ENCODE data around the gene FAM9A.

FAM9A gene

DNA sequence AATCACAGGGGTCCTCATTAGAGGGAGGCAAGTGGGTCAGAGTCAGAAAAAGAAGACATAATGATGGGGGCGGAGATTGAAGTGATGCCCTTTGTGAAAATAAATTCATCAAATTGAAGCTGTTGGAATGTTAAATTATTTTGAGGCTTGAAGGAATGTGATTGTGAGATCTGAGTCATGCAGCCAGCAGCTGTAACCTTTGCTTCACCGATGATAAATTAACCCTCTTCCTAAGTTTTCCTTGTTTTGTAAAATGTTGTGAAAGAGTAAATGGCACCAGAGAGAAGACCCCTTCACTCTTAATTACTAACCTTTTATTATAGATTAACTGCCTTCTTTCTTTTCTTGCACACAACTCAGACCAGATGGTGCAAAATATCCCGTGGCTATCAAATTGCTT is 47.7 kb upstream of the FAM9A start:
- Histone ChIP-seq H2AFZ (ENCODE audit: low read depth, low read length) (no peak overlapping the region), H3K79me2 (ENCODE audit: low read length) (no peaks in the 10 kb centered on the region), H3K27me3 (ENCODE audit: low read depth, low read length) (no peaks in the 10 kb centered on the region), H4K20me1 (ENCODE audit: insufficient read depth, low read length) (no peaks in the 10 kb centered on the region), H3K4me2 (ENCODE audit: low read length) (no peak overlapping the region), H3K9me3 (ENCODE audit: insufficient read depth, low read length) (no peaks in the 10 kb centered on the region), H3K36me3 (replicated peaks; ENCODE audit: low read depth, low read length) (no peaks in the 10 kb centered on the region), H3K4me1 (ENCODE audit: low read length) (no peaks in the 10 kb centered on the region), H3K4me3 (ENCODE audit: low read length) (no peak overlapping the region), H3K27ac (ENCODE audit: low read length) (no peak overlapping the region), H3K9ac (ENCODE audit: low read length) (no peak overlapping the region)
- no peak for TF ChIP-seq EZH2phosphoT487 (IDR thresholded peaks at IDR 0.05; ENCODE audit: low read depth)
- TF ChIP-seq, protein P1, sequence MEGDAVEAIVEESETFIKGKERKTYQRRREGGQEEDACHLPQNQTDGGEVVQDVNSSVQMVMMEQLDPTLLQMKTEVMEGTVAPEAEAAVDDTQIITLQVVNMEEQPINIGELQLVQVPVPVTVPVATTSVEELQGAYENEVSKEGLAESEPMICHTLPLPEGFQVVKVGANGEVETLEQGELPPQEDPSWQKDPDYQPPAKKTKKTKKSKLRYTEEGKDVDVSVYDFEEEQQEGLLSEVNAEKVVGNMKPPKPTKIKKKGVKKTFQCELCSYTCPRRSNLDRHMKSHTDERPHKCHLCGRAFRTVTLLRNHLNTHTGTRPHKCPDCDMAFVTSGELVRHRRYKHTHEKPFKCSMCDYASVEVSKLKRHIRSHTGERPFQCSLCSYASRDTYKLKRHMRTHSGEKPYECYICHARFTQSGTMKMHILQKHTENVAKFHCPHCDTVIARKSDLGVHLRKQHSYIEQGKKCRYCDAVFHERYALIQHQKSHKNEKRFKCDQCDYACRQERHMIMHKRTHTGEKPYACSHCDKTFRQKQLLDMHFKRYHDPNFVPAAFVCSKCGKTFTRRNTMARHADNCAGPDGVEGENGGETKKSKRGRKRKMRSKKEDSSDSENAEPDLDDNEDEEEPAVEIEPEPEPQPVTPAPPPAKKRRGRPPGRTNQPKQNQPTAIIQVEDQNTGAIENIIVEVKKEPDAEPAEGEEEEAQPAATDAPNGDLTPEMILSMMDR (IDR thresholded peaks at IDR 0.05; ENCODE audit: low read depth, low read length), result no peak

DNA sequence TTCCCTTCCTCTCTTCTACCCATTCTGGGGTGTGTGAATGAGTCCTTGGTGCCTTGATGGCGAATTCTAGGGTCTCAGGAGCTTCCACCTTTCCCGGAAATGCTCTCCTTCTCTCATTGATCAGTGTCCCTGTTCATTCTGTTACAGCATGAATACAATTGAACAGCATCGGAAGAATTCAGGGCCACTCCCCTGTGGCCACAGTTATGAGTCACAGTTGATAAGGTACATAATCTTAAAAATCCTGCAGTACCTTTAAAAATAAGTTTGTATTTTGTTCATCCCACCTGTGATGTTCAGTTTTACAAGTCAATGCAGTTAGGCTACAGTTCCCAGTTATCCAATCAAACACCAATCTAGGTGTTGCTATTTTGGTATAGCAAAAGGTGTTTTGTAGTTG is 47.3 kb upstream of the FAM9A start:
- Histone ChIP-seq H3K4me3 (ENCODE audit: low read length) (no peak overlapping the region), H3K36me3 (replicated peaks; ENCODE audit: low read depth, low read length) (no peaks in the 10 kb centered on the region), H3K27ac (ENCODE audit: low read length) (no peak overlapping the region), H3K9me3 (ENCODE audit: insufficient read depth, low read length) (no peaks in the 10 kb centered on the region), H2AFZ (ENCODE audit: low read depth, low read length) (no peak overlapping the region), H3K9ac (ENCODE audit: low read length) (no peak overlapping the region), H3K79me2 (ENCODE audit: low read length) (no peaks in the 10 kb centered on the region), H4K20me1 (ENCODE audit: insufficient read depth, low read length) (no peaks in the 10 kb centered on the region), H3K27me3 (ENCODE audit: low read depth, low read length) (no peaks in the 10 kb centered on the region), H3K4me2 (ENCODE audit: low read length) (no peak overlapping the region), H3K4me1 (ENCODE audit: low read length) (no peaks in the 10 kb centered on the region)
- TF ChIP-seq, protein P1 (IDR thresholded peaks at IDR 0.05; ENCODE audit: low read depth, low read length), result no peak
- TF ChIP-seq EZH2phosphoT487 (IDR thresholded peaks at IDR 0.05; ENCODE audit: low read depth), result no peak

DNA sequence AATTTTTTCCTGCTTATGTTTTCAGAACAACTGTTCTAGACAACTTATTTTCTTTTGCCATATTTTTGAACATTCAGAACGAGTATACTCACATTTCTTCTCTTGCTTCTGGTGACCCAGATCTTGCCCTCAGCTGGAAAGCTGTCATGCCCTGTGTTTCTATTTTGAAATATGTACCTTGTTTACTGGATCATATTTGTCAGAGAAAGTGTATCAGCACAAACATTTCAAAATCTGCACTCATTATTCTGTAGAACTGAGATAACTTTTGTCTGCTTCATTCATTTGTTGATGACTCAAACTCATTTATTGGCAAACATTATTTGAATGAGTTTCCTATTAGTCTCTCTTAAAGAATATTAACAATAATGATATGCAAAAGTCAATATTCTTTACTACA is 46.2 kb upstream of the FAM9A start:
- Histone ChIP-seq H3K27ac (ENCODE audit: low read length) (no peak overlapping the region), H3K4me1 (ENCODE audit: low read length) (no peaks in the 10 kb centered on the region), H3K36me3 (replicated peaks; ENCODE audit: low read depth, low read length) (no peaks in the 10 kb centered on the region), H3K9me3 (ENCODE audit: insufficient read depth, low read length) (no peaks in the 10 kb centered on the region), H3K4me3 (ENCODE audit: low read length) (no peak overlapping the region), H3K27me3 (ENCODE audit: low read depth, low read length) (no peaks in the 10 kb centered on the region), H2AFZ (ENCODE audit: low read depth, low read length) (no peak overlapping the region), H3K4me2 (ENCODE audit: low read length) (no peak overlapping the region), H3K9ac (ENCODE audit: low read length) (no peak overlapping the region), H3K79me2 (ENCODE audit: low read length) (no peaks in the 10 kb centered on the region), H4K20me1 (ENCODE audit: insufficient read depth, low read length) (no peaks in the 10 kb centered on the region)
- no peak for TF ChIP-seq EZH2phosphoT487 (IDR thresholded peaks at IDR 0.05; ENCODE audit: low read depth)
- TF ChIP-seq, protein P1 (IDR thresholded peaks at IDR 0.05; ENCODE audit: low read depth, low read length), result no peak

DNA sequence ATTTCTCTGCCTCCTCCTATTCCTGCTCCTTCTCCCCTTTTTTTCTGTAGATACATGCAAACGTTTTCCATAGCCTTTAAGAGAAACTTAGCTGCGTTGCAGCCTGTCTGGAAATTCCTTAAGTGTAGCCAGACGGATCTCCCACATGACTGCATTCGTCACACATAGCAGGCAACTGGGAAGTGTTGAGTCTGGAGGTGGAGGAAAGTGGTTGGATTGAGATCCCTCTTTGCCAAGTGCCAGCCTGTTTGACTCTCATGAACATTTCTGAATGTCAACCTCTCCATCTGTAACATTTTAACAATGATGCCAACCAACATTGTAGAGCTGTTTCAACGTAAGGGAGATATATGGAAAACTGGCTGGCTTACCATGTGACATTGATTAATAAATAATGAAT is 45.1 kb upstream of the FAM9A start:
- Histone ChIP-seq H4K20me1 (ENCODE audit: insufficient read depth, low read length) (no peaks in the 10 kb centered on the region), H2AFZ (ENCODE audit: low read depth, low read length) (no peak overlapping the region), H3K4me3 (ENCODE audit: low read length) (no peak overlapping the region), H3K27me3 (ENCODE audit: low read depth, low read length) (no peaks in the 10 kb centered on the region), H3K4me1 (ENCODE audit: low read length) (no peaks in the 10 kb centered on the region), H3K9me3 (ENCODE audit: insufficient read depth, low read length) (no peaks in the 10 kb centered on the region), H3K4me2 (ENCODE audit: low read length) (no peak overlapping the region), H3K79me2 (ENCODE audit: low read length) (no peaks in the 10 kb centered on the region), H3K9ac (ENCODE audit: low read length) (no peak overlapping the region), H3K27ac (ENCODE audit: low read length) (no peak overlapping the region), H3K36me3 (replicated peaks; ENCODE audit: low read depth, low read length) (no peaks in the 10 kb centered on the region)
- TF ChIP-seq, protein P1 (IDR thresholded peaks at IDR 0.05; ENCODE audit: low read depth, low read length), result no peak
- TF ChIP-seq EZH2phosphoT487 (IDR thresholded peaks at IDR 0.05; ENCODE audit: low read depth), result no peak

All from OCI-LY3 (cell line).